Mammary epithelial cell (primary cell): Measurements from ENCODE around the gene WDR59.

Source experiments
- CTCF ChIP-seq, 2 donors: IDR thresholded peaks in 1 of 2; conservative IDR thresholded peaks in 1 of 2; 2 replicates each; pipeline ENCODE4 v1.5.1; 2011 to 2012; ENCODE audit warnings: inconsistent platforms in 2 of 2, low read length in 2 of 2, mild to moderate bottlenecking in 2 of 2, control low read depth in 1 of 2, low read depth in 1 of 2; ENCODE audit not compliant: insufficient read depth in 1 of 2; ENCODE audit errors: extremely low read depth in 1 of 2
- EZH2 ChIP-seq: IDR thresholded peaks from 2 replicates; pipeline ENCODE4 v1.6.1; 2012; ENCODE audit warnings: low read length, inconsistent platforms, borderline replicate concordance

GRCh38 chr16:75012380-75013081, 27.6 kb upstream of the WDR59 start:
- TF ChIP-seq CTCF (conservative IDR thresholded peaks at IDR 0.05 in 1 of 2, IDR thresholded peaks at IDR 0.05 in 1 of 2; ENCODE audit: extremely low read depth in 1 of 2, insufficient read depth in 1 of 2, low read depth in 1 of 2, low read length in 2 of 2), result no peak
- TF ChIP-seq EZH2, result no peak
